Mesenchymal stem cell (in vitro differentiated cells and primary cell): ENCODE results near the gene NARF.

Source experiments
- DNase-seq: peaks from one replicate; pipeline ENCODE4 v3.0.0-alpha.2; 2013
- H2AFZ ChIP-seq: one replicate; pipeline ENCODE4 v1.6.1; 2013; ENCODE audit warnings: low read depth, mild to moderate bottlenecking, control low read depth, inconsistent platforms, low read length, moderate library complexity
- H2AK5ac ChIP-seq: 2 replicates; pipeline ENCODE4 v1.6.1; 2013; ENCODE audit warnings: low read length, moderate library complexity, mild to moderate bottlenecking, inconsistent platforms; ENCODE audit not compliant: severe bottlenecking
- H2BK120ac ChIP-seq: one replicate; pipeline ENCODE4 v1.6.1; 2013; ENCODE audit warnings: low read depth, mild to moderate bottlenecking, inconsistent platforms, low read length, moderate library complexity
- H2BK12ac ChIP-seq, 2 experiments: one replicate each; pipeline ENCODE4 v1.6.1; 2013; ENCODE audit warnings: inconsistent platforms in 2 of 2, low read length in 2 of 2, mild to moderate bottlenecking in 2 of 2, moderate library complexity in 2 of 2, control low read depth in 1 of 2
- H2BK15ac ChIP-seq: one replicate; pipeline ENCODE4 v1.6.1; 2013; ENCODE audit warnings: mild to moderate bottlenecking, low read depth, inconsistent platforms; ENCODE audit not compliant: poor library complexity, severe bottlenecking
- H2BK5ac ChIP-seq: 2 replicates; pipeline ENCODE4 v1.6.1; 2013; ENCODE audit warnings: low read depth, mild to moderate bottlenecking, low read length, control low read depth, inconsistent platforms; ENCODE audit not compliant: poor library complexity, severe bottlenecking
- H3K14ac ChIP-seq, 2 experiments: one replicate each; pipeline ENCODE4 v1.6.1; 2013; ENCODE audit warnings: inconsistent platforms in 2 of 2, low read length in 2 of 2, control low read depth in 1 of 2, mild to moderate bottlenecking in 1 of 2, moderate library complexity in 1 of 2
- H3K18ac ChIP-seq, 2 experiments: one replicate each; pipeline ENCODE4 v1.6.1; 2013; ENCODE audit warnings: inconsistent platforms in 2 of 2, low read length in 2 of 2, control low read depth in 1 of 2, low read depth in 1 of 2, mild to moderate bottlenecking in 1 of 2
- H3K23ac ChIP-seq, 2 experiments: one replicate each; pipeline ENCODE4 v1.6.1; 2013; ENCODE audit warnings: inconsistent platforms in 2 of 2, low read length in 2 of 2, mild to moderate bottlenecking in 2 of 2, moderate library complexity in 2 of 2, control low read depth in 1 of 2
- H3K27ac ChIP-seq: 2 replicates; pipeline ENCODE4 v1.5.1; 2013; ENCODE audit warnings: mild to moderate bottlenecking, moderate library complexity, low read length, control low read depth, inconsistent platforms; ENCODE audit not compliant: poor library complexity, severe bottlenecking
- H3K27me3 ChIP-seq, 2 experiments: 2 replicates each; pipeline versions ENCODE4 v1.6.1 to v1.7.0; 2013; ENCODE audit warnings: low read length in 2 of 2, mild to moderate bottlenecking in 2 of 2, moderate library complexity in 2 of 2, control low read depth in 1 of 2, inconsistent platforms in 1 of 2; ENCODE audit not compliant: control insufficient read depth in 1 of 2, insufficient read depth in 1 of 2
- H3K36me3 ChIP-seq, 2 experiments: 2 replicates each; pipeline versions ENCODE4 v1.6.1 to v1.7.0; 2013; ENCODE audit warnings: low read length in 2 of 2, control low read depth in 1 of 2, inconsistent platforms in 1 of 2, low read depth in 1 of 2, mild to moderate bottlenecking in 1 of 2; ENCODE audit not compliant: insufficient read depth in 2 of 2, control insufficient read depth in 1 of 2
- H3K4ac ChIP-seq, 2 experiments: one replicate each; pipeline ENCODE4 v1.6.1; 2013; ENCODE audit warnings: inconsistent platforms in 2 of 2, low read length in 2 of 2, mild to moderate bottlenecking in 2 of 2, moderate library complexity in 2 of 2, control low read depth in 1 of 2, low read depth in 1 of 2
- H3K4me1 ChIP-seq: 2 replicates; pipeline ENCODE4 v1.6.1; 2013; ENCODE audit warnings: low read depth, low read length, control low read depth; ENCODE audit not compliant: control insufficient read depth, insufficient read depth
- H3K4me2 ChIP-seq: 2 replicates; pipeline ENCODE4 v1.6.1; 2013; ENCODE audit warnings: low read length, mild to moderate bottlenecking, inconsistent platforms; ENCODE audit not compliant: poor library complexity, severe bottlenecking
- H3K4me3 ChIP-seq, 2 experiments: 2 replicates each; pipeline versions ENCODE4 v1.5.1 to v1.7.0; 2013; ENCODE audit warnings: low read length in 2 of 2, mild to moderate bottlenecking in 2 of 2, control low read depth in 1 of 2, low read depth in 1 of 2; ENCODE audit not compliant: insufficient read depth in 1 of 2
- H3K79me1 ChIP-seq: replicated peaks from 2 replicates; pipeline ENCODE4 v1.6.1; 2013; ENCODE audit warnings: mild to moderate bottlenecking, control low read depth, low read length, inconsistent platforms; ENCODE audit not compliant: poor library complexity, severe bottlenecking
- H3K9ac ChIP-seq: 2 replicates; pipeline ENCODE4 v1.7.0; 2013; ENCODE audit warnings: mild to moderate bottlenecking, low read length, moderate library complexity
- H3K9me3 ChIP-seq: 2 replicates; pipeline ENCODE4 v1.7.0; 2013; ENCODE audit warnings: mild to moderate bottlenecking, low read length; ENCODE audit not compliant: control insufficient read depth
- H4K8ac ChIP-seq: one replicate; pipeline ENCODE4 v1.6.1; 2013; ENCODE audit warnings: inconsistent platforms, mild to moderate bottlenecking, low read length, moderate library complexity
- H4K91ac ChIP-seq: one replicate; pipeline ENCODE4 v1.6.1; 2013; ENCODE audit warnings: mild to moderate bottlenecking, low read length, inconsistent platforms
- WGBS: methylation state at CpG from one replicate; pipeline ENCODE4 v1.1.7; 2013; ENCODE audit warnings: mixed read lengths; 5-methylcytosine and 5-hydroxymethylcytosine counted together

The NARF gene

DNA sequence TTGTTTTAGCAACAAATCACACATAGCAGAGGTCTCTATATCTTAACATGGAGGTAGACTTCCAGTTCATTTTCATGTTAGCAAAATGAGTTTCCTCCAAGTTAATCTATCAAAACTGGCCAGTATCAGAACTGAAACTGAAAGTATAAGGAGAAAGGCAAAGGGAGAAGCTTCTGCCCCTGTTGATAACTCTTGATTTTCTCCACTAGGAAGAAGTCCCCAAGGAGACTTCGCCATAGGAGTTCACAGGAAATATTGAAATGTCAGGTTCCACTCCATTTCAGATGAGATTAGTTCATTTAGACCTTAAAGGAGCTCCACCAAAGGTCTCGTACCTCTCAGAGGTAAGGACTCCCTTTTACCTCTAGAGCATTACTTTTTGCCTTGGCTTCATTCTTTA is 39.0 kb upstream of the NARF start:
- H3K4me1 ChIP-seq = peaks cover 10% of the 10 kb centered on the region
- no peak overlapping the region for H3K27ac ChIP-seq
- no peak overlapping the region for H2BK120ac ChIP-seq
- DNase-seq = peak; percentile 48
- H2AFZ ChIP-seq = no peak overlapping the region
- no peaks in the 10 kb centered on the region for H3K27me3 ChIP-seq
- no peak overlapping the region for H3K4ac ChIP-seq
- peaks cover 16% of the 10 kb centered on the region for H3K79me1 ChIP-seq
- peaks cover 4% of the 10 kb centered on the region for H3K9me3 ChIP-seq
- no peak overlapping the region for H3K23ac ChIP-seq
- no peak overlapping the region for H4K91ac ChIP-seq
- H3K18ac ChIP-seq = no peak overlapping the region
- no peak overlapping the region for H2AK5ac ChIP-seq
- no peak overlapping the region for H2BK5ac ChIP-seq
- H3K36me3 ChIP-seq = peaks cover 16 to 17% of the 10 kb centered on the region in 2 experiments
- peak overlapping the region in 1 of 2 experiments; percentile 92 for H3K4me3 ChIP-seq
- WGBS = 97% methylated on average over 2 of the region's 2 CpGs
- peak overlapping the region; percentile 83 for H3K9ac ChIP-seq
- no peak overlapping the region for H4K8ac ChIP-seq
- peak overlapping the region; percentile 31 for H3K4me2 ChIP-seq
- no peak overlapping the region for H2BK15ac ChIP-seq
- no peak overlapping the region for H2BK12ac ChIP-seq
- no peak overlapping the region for H3K14ac ChIP-seq

DNA sequence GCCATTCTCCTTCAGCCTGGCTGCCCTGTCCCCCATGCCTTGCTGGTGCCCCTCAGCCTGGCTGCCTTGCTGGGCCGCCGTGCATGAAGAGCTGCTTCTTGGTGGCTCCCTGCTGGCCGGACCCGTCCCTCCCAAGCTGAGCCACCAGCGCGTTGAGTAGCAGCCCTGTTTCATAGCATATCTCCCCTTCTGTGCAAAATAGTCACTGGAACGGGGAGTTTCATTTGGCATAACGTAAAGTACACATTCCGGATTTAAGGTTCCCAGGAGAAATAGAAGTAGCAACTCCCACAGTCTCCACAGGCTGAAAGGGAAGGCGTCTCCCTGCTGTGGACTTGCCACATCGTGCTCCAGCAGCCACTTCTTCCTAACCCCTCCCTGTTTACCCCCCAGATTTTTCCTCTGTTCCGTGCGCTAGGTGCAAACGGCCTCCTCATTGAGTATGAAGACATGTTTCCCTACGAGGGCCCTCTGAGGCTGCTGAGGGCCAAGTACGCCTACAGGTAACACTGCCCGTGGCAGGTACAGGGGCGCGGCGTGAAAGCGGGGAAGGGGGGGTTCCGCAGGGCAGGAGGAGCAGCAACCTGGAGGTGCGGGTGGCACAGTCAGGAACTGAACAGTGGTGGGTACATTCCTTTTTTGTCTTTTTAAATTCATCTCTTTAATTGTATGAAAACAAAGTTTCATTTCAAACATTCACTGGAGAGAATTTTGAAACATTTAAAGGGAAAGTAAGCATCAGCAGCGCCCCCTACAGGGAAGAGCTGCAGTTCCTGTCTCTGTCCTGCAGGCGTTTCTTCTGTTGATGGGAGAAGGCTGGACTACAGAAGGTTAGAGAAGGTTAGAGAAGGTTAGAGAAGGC is 34.3 kb upstream of the NARF start:
- no peak overlapping the region for H2BK15ac ChIP-seq
- no peak overlapping the region for H3K4ac ChIP-seq
- no peak overlapping the region for H3K18ac ChIP-seq
- no peak overlapping the region for H2BK5ac ChIP-seq
- no peaks in the 10 kb centered on the region for H3K4me1 ChIP-seq
- no peak overlapping the region for H4K8ac ChIP-seq
- H4K91ac ChIP-seq = no peak overlapping the region
- H3K27me3 ChIP-seq = no peaks in the 10 kb centered on the region
- H2AFZ ChIP-seq = no peak overlapping the region
- H3K79me1 ChIP-seq = peaks cover 5% of the 10 kb centered on the region
- no peak overlapping the region for H2AK5ac ChIP-seq
- peaks cover 12 to 17% of the 10 kb centered on the region in 2 experiments for H3K36me3 ChIP-seq
- no peak overlapping the region for H3K14ac ChIP-seq
- no peak overlapping the region for H3K4me2 ChIP-seq
- H3K4me3 ChIP-seq = peak overlapping the region in 1 of 2 experiments; percentile 66
- peaks cover 4% of the 10 kb centered on the region for H3K9me3 ChIP-seq
- peak overlapping the region; percentile 24 for H2BK120ac ChIP-seq
- H3K9ac ChIP-seq = peak overlapping the region; percentile 22
- 89% methylated on average over 25 of the region's 25 CpGs for WGBS
- no peak overlapping the region for H3K23ac ChIP-seq
- no peak overlapping the region for H3K27ac ChIP-seq
- H2BK12ac ChIP-seq = no peak overlapping the region
- DNase-seq = peak; percentile 36

DNA sequence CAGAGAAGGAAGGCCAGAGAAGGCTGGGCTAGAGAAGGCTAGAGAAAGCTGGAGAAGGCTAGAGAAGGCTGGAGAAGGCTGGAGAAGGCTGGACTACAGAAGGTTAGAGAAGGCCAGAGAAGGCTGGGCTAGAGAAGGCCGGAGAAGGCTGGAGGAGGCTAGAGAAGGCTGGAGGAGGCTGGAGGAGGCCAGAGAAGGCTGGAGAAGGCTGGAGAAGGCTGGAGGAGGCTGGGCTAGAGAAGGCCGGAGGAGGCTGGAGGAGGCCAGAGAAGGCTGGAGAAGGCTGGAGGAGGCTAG is 33.7 kb upstream of the NARF start:
- 99% methylated on average over 2 of the region's 2 CpGs for WGBS

GRCh38 chr17:82428546-82428945 is 30.0 kb upstream of the NARF start:
- WGBS = 97% methylated on average over 3 of the region's 3 CpGs
- Histone ChIP-seq H2AFZ (no peak overlapping the region), H3K14ac (no peak overlapping the region), H3K9ac (no peak overlapping the region), H3K9me3 (no peaks in the 10 kb centered on the region), H3K4me3 (no peak overlapping the region), H3K79me1 (no peaks in the 10 kb centered on the region), H2BK5ac (no peak overlapping the region), H2BK15ac (no peak overlapping the region), H3K4ac (no peak overlapping the region), H3K4me1 (peaks cover 2% of the 10 kb centered on the region), H2BK120ac (no peak overlapping the region), H3K27ac (no peak overlapping the region), H3K36me3 (peaks cover 0 to 9% of the 10 kb centered on the region in 2 experiments), H3K4me2 (no peak overlapping the region), H4K8ac (no peak overlapping the region), H3K18ac (no peak overlapping the region), H2BK12ac (no peak overlapping the region), H4K91ac (no peak overlapping the region), H3K27me3 (no peaks in the 10 kb centered on the region), H2AK5ac (no peak overlapping the region), H3K23ac (no peak overlapping the region)
- DNase-seq = no peak

More for the DNA sequence above, 33.7 kb upstream of the NARF start:
- H3K14ac ChIP-seq = no peak overlapping the region
- H3K4me3 ChIP-seq = no peak overlapping the region
- H3K18ac ChIP-seq = no peak overlapping the region
- H3K27ac ChIP-seq = no peak overlapping the region
- H3K9me3 ChIP-seq = peaks cover 4% of the 10 kb centered on the region
- peaks cover 12 to 23% of the 10 kb centered on the region in 2 experiments for H3K36me3 ChIP-seq
- H3K9ac ChIP-seq = no peak overlapping the region
- no peak overlapping the region for H2AK5ac ChIP-seq
- no peak overlapping the region for H3K23ac ChIP-seq
- H4K91ac ChIP-seq = no peak overlapping the region
- DNase-seq = no peak
- H2BK120ac ChIP-seq = no peak overlapping the region
- no peaks in the 10 kb centered on the region for H3K27me3 ChIP-seq
- no peak overlapping the region for H2BK12ac ChIP-seq
- H3K4me1 ChIP-seq = peaks cover under 1% of the 10 kb centered on the region
- H2BK5ac ChIP-seq = no peak overlapping the region
- H3K4me2 ChIP-seq = no peak overlapping the region
- H2BK15ac ChIP-seq = no peak overlapping the region
- no peak overlapping the region for H4K8ac ChIP-seq
- H3K79me1 ChIP-seq = peaks cover 4% of the 10 kb centered on the region
- no peak overlapping the region for H2AFZ ChIP-seq
- no peak overlapping the region for H3K4ac ChIP-seq
